PC-9 (cell line): Measurements from ENCODE around the gene GIT1. TPM values are rescaled to one million over a fixed set of nuclear protein-coding genes. Genes with fewer than 3 reads are reported as not detected.
A peak's percentile ranks its signal among the peaks of the same experiment; 100 is the strongest.

ENCODE experiments used
- Bru-seq: library from RNA; stranded (reverse); fragments of 400-500 nt; gene quantifications from one replicate; lab custom pipeline; 2021; lab: Mats Ljungman, UMichigan
- BruChase-seq, 2 experiments: library from RNA; stranded (reverse); fragments of 400-500 nt; gene quantifications; one replicate each; lab custom pipeline; 2021; lab: Mats Ljungman, UMichigan
- BruUV-seq: library from RNA; stranded (reverse); fragments of 400-500 nt; replicated peaks from 2 replicates; lab custom pipeline; 2021; lab: Mats Ljungman, UMichigan
- CTCF ChIA-PET: fragments of 300-600 bp; sonication (Branson Sonifier 250); formaldehyde crosslinking; loops from one replicate; lab custom pipeline; 2022; ENCODE audit warnings: antibody characterized with exemption; lab: Charles Lee
- POLR2A ChIA-PET: fragments of 300-600 bp; sonication (Branson Sonifier 250); formaldehyde crosslinking; loops from one replicate; lab custom pipeline; 2022; ENCODE audit warnings: antibody characterized with exemption; ENCODE audit not compliant: unreplicated experiment; lab: Charles Lee
- DNase-seq, 2 experiments: peaks; one replicate each; pipeline versions ENCODE4 v3.0.0 to v3.0.0-alpha.2; 2015 to 2022; ENCODE audit warnings: mixed read lengths in 1 of 2
- H2AFZ ChIP-seq: fragments of 200-600 bp; sonication (generic); 2 replicates; pipeline ENCODE4 v1.8.1; 2017; ENCODE audit warnings: antibody characterized with exemption
- H3F3A ChIP-seq: fragments of 200-600 bp; sonication (generic); 2 replicates; pipeline ENCODE4 v1.8.1; 2017; ENCODE audit warnings: antibody characterized with exemption, mild to moderate bottlenecking, low read depth; ENCODE audit not compliant: insufficient read depth
- H3K27ac ChIP-seq: fragments of 200-600 bp; sonication (generic); 2 replicates; pipeline ENCODE4 v1.6.1; 2016; ENCODE audit warnings: mixed run types
- H3K27me3 ChIP-seq: fragments of 200-600 bp; sonication (generic); 2 replicates; pipeline ENCODE4 v1.6.1; 2016; ENCODE audit warnings: low read depth, mixed run types; ENCODE audit not compliant: insufficient read depth
- H3K36me3 ChIP-seq: fragments of 200-600 bp; sonication (generic); 2 replicates; pipeline ENCODE4 v1.6.1; 2016; ENCODE audit warnings: low read depth, mixed run types
- H3K4me1 ChIP-seq: fragments of 200-600 bp; sonication (generic); replicated peaks from 2 replicates; pipeline ENCODE4 v1.6.1; 2016; ENCODE audit warnings: mixed run types; ENCODE audit not compliant: insufficient read depth
- H3K4me2 ChIP-seq: fragments of 200-600 bp; sonication (generic); 2 replicates; pipeline ENCODE4 v1.6.1; 2017; ENCODE audit warnings: mixed run types
- H3K4me3 ChIP-seq: fragments of 200-600 bp; sonication (generic); 2 replicates; pipeline ENCODE4 v1.6.1; 2016; ENCODE audit warnings: mixed run types
- H3K79me2 ChIP-seq: fragments of 200-600 bp; sonication (generic); 2 replicates; pipeline ENCODE4 v1.6.1; 2017; ENCODE audit warnings: low read depth, mixed run types
- H3K9me2 ChIP-seq: fragments of 200-600 bp; sonication (generic); 2 replicates; pipeline ENCODE4 v1.8.1; 2017; ENCODE audit warnings: mild to moderate bottlenecking; ENCODE audit not compliant: insufficient read depth
- H3K9me3 ChIP-seq: fragments of 200-600 bp; sonication (generic); 2 replicates; pipeline ENCODE4 v1.8.1; 2016; ENCODE audit warnings: low read depth; ENCODE audit not compliant: insufficient read depth
- H4K20me1 ChIP-seq: fragments of 200-600 bp; sonication (generic); 2 replicates; pipeline ENCODE4 v1.8.1; 2017; ENCODE audit not compliant: insufficient read depth
- EZH2 ChIP-seq: fragments of 200-600 bp; sonication (generic); IDR thresholded peaks from 2 replicates; pipeline ENCODE4 v1.8.0; 2017; ENCODE audit warnings: antibody characterized with exemption, low read depth
- intact Hi-C: fragments of 100-400 bp; cut with micrococcal nuclease; formaldehyde crosslinking; loops from one replicate; pipeline ENCODE4 v1.10.0; 2022; ENCODE audit not compliant: unreplicated experiment
- long read RNA-seq: library from polyadenylated mRNA; stranded (forward); transcript quantifications from one replicate; pipeline ENCODE4 v2.0.0, GENCODE V29; 2022
- total RNA-seq: library from RNA; stranded (reverse); gene quantifications from 2 replicates; pipeline ENCODE4 v1.2.3, GENCODE V29; 2021
- TF ChIP-seq, protein P1 (sequence below): fragments of 200-600 bp; sonication (generic); conservative IDR thresholded peaks from 2 replicates; pipeline ENCODE4 v1.6.1; 2017; ENCODE audit warnings: mixed run types, antibody characterized with exemption, mild to moderate bottlenecking, moderate library complexity

Gene GIT1, protein sequence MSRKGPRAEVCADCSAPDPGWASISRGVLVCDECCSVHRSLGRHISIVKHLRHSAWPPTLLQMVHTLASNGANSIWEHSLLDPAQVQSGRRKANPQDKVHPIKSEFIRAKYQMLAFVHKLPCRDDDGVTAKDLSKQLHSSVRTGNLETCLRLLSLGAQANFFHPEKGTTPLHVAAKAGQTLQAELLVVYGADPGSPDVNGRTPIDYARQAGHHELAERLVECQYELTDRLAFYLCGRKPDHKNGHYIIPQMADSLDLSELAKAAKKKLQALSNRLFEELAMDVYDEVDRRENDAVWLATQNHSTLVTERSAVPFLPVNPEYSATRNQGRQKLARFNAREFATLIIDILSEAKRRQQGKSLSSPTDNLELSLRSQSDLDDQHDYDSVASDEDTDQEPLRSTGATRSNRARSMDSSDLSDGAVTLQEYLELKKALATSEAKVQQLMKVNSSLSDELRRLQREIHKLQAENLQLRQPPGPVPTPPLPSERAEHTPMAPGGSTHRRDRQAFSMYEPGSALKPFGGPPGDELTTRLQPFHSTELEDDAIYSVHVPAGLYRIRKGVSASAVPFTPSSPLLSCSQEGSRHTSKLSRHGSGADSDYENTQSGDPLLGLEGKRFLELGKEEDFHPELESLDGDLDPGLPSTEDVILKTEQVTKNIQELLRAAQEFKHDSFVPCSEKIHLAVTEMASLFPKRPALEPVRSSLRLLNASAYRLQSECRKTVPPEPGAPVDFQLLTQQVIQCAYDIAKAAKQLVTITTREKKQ
- total RNA-seq (84.8 and 100 TPM in 2 replicates), Bru-seq, nascent RNA (percentile 63 among the genes with signal in this experiment), BruChase-seq, experiment 1, labeled RNA remaining after a 2-hour chase (percentile 76 among the genes with signal in this experiment), BruChase-seq, experiment 2, labeled RNA remaining after a 6-hour chase (percentile 91 among the genes with signal in this experiment)
- long read RNA-seq, transcript GIT1-201 (20 exons, 3,768 nt): major isoform, 103 of 202 reads
- long read RNA-seq, partial matches to known transcripts: 40 of 202 reads
- long read RNA-seq, other reads (novel, unspliced or antisense): 57 of 202 reads

DNA sequence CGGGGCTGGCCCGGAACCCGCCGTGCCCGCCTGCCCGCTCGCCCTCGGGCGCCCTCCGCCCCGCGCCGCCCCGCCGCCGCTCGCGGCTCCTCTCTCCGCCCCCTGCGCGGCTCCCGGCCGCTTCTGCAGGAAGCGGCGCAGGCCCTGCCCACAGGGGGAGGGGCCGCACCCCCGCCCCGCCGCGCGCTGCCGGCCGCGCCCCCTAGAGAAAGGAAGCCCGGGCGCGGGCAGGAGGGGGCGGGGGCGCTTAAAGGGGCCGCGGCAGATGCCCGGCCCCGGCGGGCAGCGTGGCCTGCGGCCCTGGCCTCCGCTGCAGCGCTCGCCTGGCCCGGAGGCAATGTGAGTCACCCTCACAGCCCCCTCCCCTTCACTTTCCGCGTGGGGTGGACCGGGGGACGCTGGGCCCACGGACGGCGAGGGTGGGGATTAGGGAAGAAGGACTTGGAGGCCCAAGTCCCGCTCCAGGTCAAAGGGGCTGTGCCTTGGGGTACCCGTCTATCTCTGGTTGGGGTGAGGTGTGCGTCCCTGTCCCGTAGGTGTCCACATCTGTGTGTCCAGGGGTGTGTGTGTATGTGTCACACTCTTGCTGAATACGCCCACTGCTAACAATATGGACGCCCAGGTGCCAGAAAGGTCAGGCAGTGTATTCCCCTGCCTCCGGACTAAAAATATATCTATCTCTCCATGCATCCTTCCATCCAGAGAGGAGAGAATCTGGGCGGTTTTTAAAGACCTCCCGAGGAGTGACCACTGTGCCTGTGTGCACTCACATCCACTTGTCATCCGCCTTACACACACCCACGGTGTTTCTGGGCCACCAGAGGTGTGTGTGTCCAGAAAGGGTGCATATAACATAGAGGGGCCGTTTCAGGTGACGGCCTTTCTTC lies at the start of gene GIT1:
Gene GIT1, minus strand, starts transcription at position 125 of the 887 bp plus-strand sequence. CDS start 270 bp downstream, outside the sequence.
- ChIA-PET POLR2A (no interaction called here), CTCF (no interaction called here)
- BruUV-seq: no TSS peak
- H3K27ac ChIP-seq: 0 out of 2 replicates have a peak within 1 kb of the TSS, but pooled peaks have one; percentile 4
- TF ChIP-seq, protein P1, sequence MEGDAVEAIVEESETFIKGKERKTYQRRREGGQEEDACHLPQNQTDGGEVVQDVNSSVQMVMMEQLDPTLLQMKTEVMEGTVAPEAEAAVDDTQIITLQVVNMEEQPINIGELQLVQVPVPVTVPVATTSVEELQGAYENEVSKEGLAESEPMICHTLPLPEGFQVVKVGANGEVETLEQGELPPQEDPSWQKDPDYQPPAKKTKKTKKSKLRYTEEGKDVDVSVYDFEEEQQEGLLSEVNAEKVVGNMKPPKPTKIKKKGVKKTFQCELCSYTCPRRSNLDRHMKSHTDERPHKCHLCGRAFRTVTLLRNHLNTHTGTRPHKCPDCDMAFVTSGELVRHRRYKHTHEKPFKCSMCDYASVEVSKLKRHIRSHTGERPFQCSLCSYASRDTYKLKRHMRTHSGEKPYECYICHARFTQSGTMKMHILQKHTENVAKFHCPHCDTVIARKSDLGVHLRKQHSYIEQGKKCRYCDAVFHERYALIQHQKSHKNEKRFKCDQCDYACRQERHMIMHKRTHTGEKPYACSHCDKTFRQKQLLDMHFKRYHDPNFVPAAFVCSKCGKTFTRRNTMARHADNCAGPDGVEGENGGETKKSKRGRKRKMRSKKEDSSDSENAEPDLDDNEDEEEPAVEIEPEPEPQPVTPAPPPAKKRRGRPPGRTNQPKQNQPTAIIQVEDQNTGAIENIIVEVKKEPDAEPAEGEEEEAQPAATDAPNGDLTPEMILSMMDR: no peak; the same call in 1 of the 2 replicates
- TF ChIP-seq EZH2: no peak
- H3F3A ChIP-seq: peaks cover 30% of the 10 kb centered on the region
- H3K4me2 ChIP-seq: peak within 1 kb of the TSS; percentile 86
- DNase-seq: peak; percentile 58 to 86
- no peaks in the 10 kb centered on the region for H3K27me3 ChIP-seq
- H3K9me3 ChIP-seq: no peaks in the 10 kb centered on the region
- peak within 1 kb of the TSS; percentile 96 for H2AFZ ChIP-seq
- peaks cover 11% of the 10 kb centered on the region for H4K20me1 ChIP-seq
- peaks cover 51% of the 10 kb centered on the region for H3K79me2 ChIP-seq
- peaks cover 39% of the 10 kb centered on the region for H3K4me1 ChIP-seq
- H3K36me3 ChIP-seq: no peaks in the 10 kb centered on the region
- peak within 1 kb of the TSS; percentile 93 for H3K4me3 ChIP-seq
- H3K9me2 ChIP-seq: no peaks in the 10 kb centered on the region
- intact Hi-C loops: loop anchor here (1.0 to 5.0 kb wide), 4 partner anchors 21 to 198 kb away; partner anchors contain the start of genes CORO6 and TP53I13

DNA sequence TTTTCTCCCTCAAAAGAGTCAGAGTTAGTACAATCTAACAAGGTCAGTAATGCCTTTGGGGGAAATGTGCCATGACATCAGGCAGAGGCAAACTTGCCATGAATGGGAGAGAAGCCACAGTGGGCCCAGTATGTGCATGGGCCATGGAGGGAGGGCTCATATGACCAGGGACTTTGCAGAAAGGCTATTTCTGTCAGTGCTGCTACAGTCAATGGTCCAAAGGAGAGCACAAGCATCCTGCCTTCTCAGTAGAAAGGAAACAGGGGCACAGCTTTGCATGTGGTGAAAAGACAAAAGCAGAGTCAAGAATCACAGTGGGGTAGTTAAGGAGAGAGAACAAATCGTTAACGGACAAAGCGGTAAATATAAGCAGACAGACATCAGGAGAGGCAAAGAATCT lies 44.4 kb upstream of the GIT1 start:
- intact Hi-C loops: no loop called here
- no peak for TF ChIP-seq EZH2
- TF ChIP-seq, protein P1: no peak

More for the DNA sequence above, 44.4 kb upstream of the GIT1 start:
- Histone ChIP-seq H4K20me1 (no peaks in the 10 kb centered on the region), H3F3A (peaks cover 10% of the 10 kb centered on the region), H3K36me3 (peaks cover 8% of the 10 kb centered on the region; the same call in 1 of the 2 replicates), H3K79me2 (no peaks in the 10 kb centered on the region), H3K9me2 (no peaks in the 10 kb centered on the region), H3K27ac (no peak overlapping the region), H3K9me3 (no peaks in the 10 kb centered on the region), H3K4me2 (no peak overlapping the region), H3K4me1 (peaks cover 5% of the 10 kb centered on the region), H2AFZ (no peak overlapping the region), H3K4me3 (no peak overlapping the region), H3K27me3 (no peaks in the 10 kb centered on the region)
- no peak for DNase-seq
- ChIA-PET CTCF (interaction anchor here (0.6 to 0.7 kb wide), 2 partner anchors 8 to 177 kb away, joined by 3 read pairs; no protein-coding TSS in a partner anchor), POLR2A (no interaction called here)
- no TSS peak for BruUV-seq
